CD14-positive monocyte (primary cell): Measurements from ENCODE around the gene EEFSEC. TPM values are rescaled to one million over a fixed set of nuclear protein-coding genes. Genes with fewer than 3 reads are reported as not detected.

Source experiments
- DNase-seq, 3 donors: peaks; one replicate each; pipeline ENCODE4 v3.0.0-alpha.2; 2011 to 2022
- H2AFZ ChIP-seq: 2 replicates; pipeline ENCODE4 v1.6.0; 2012; ENCODE audit warnings: mild to moderate bottlenecking, low read depth, low read length, inconsistent platforms; ENCODE audit not compliant: insufficient read depth, poor library complexity, severe bottlenecking
- H3K27ac ChIP-seq, 2 donors: 1 replicate in 1 of 2; 2 replicates in 1 of 2; pipeline ENCODE4 v1.5.1; 2012 to 2013; ENCODE audit warnings: low read length in 2 of 2, control low read depth in 1 of 2, inconsistent platforms in 1 of 2, low read depth in 1 of 2, mild to moderate bottlenecking in 1 of 2
- H3K27me3 ChIP-seq, 2 donors: one replicate each; pipeline versions ENCODE4 v1.6.0 to v1.6.1; 2011 to 2013; ENCODE audit warnings: low read length in 2 of 2; ENCODE audit not compliant: control insufficient read depth in 2 of 2, insufficient read depth in 2 of 2
- H3K36me3 ChIP-seq, 2 donors: replicated peaks in 1 of 2; 1 replicate in 1 of 2; 2 replicates in 1 of 2; pipeline versions ENCODE4 v1.5.1 to v1.6.1; 2012 to 2013; ENCODE audit warnings: low read length in 2 of 2, control low read depth in 1 of 2, inconsistent platforms in 1 of 2, mild to moderate bottlenecking in 1 of 2; ENCODE audit not compliant: insufficient read depth in 2 of 2, control insufficient read depth in 1 of 2
- H3K4me1 ChIP-seq, 2 donors: 1 replicate in 1 of 2; 2 replicates in 1 of 2; pipeline versions ENCODE4 v1.5.1 to v1.6.1; 2012 to 2013; ENCODE audit warnings: low read length in 2 of 2, control low read depth in 1 of 2, inconsistent platforms in 1 of 2, mild to moderate bottlenecking in 1 of 2, moderate library complexity in 1 of 2; ENCODE audit not compliant: insufficient read depth in 2 of 2, control insufficient read depth in 1 of 2
- H3K4me2 ChIP-seq: replicated peaks from 2 replicates; pipeline ENCODE3; 2012; ENCODE audit warnings: low read length, moderate library complexity, mild to moderate bottlenecking; ENCODE audit not compliant: poor library complexity, severe bottlenecking; ENCODE audit errors: extremely low read depth
- H3K4me3 ChIP-seq, 3 experiments: fragments of 200-600 bp in 1 of 3; sonication (generic) in 1 of 3; replicated peaks in 1 of 3; 1 replicate in 2 of 3; 2 replicates in 1 of 3; pipeline ENCODE4 v1.5.1; 2011 to 2013; ENCODE audit warnings: low read length in 3 of 3, mild to moderate bottlenecking in 3 of 3, control low read depth in 2 of 3, low read depth in 2 of 3, inconsistent platforms in 1 of 3, moderate library complexity in 1 of 3
- H3K79me2 ChIP-seq: 2 replicates; pipeline ENCODE4 v1.6.0; 2012; ENCODE audit warnings: mild to moderate bottlenecking, control low read depth, inconsistent platforms, low read length, moderate library complexity; ENCODE audit not compliant: insufficient read depth
- H3K9ac ChIP-seq: 2 replicates; pipeline ENCODE4 v1.6.0; 2017; ENCODE audit warnings: low read length, mild to moderate bottlenecking; ENCODE audit not compliant: insufficient read depth, poor library complexity, severe bottlenecking
- H3K9me3 ChIP-seq, 2 donors: replicated peaks in 1 of 2; 1 replicate in 1 of 2; 2 replicates in 1 of 2; pipeline versions ENCODE4 v1.5.1 to v1.6.1; 2012 to 2013; ENCODE audit warnings: low read length in 2 of 2, control low read depth in 1 of 2; ENCODE audit not compliant: control insufficient read depth in 1 of 2, insufficient read depth in 1 of 2
- H4K20me1 ChIP-seq: 2 replicates; pipeline ENCODE4 v1.6.0; 2012; ENCODE audit warnings: mild to moderate bottlenecking, low read length, control low read depth, moderate library complexity; ENCODE audit not compliant: insufficient read depth
- H3K27ac Mint-ChIP-seq, 7 donors: one replicate each; pipeline ENCODE4 v1.8.0; 2020; ENCODE audit warnings: mild to moderate bottlenecking in 7 of 7, mixed read lengths in 7 of 7, moderate library complexity in 6 of 7, inconsistent platforms in 2 of 7
- H3K27me3 Mint-ChIP-seq, 3 donors: one replicate each; pipeline ENCODE4 v1.8.0; 2021 to 2022; ENCODE audit warnings: low read depth in 3 of 3, mild to moderate bottlenecking in 3 of 3, mixed read lengths in 3 of 3, moderate library complexity in 3 of 3, inconsistent platforms in 1 of 3
- H3K36me3 Mint-ChIP-seq, 2 donors: one replicate each; pipeline ENCODE4 v1.8.0; 2020; ENCODE audit warnings: mixed read lengths in 2 of 2, inconsistent platforms in 1 of 2, mild to moderate bottlenecking in 1 of 2
- H3K4me1 Mint-ChIP-seq: one replicate; pipeline ENCODE4 v1.8.0; 2020; ENCODE audit warnings: mild to moderate bottlenecking, mixed read lengths
- H3K4me3 Mint-ChIP-seq, 2 donors: one replicate each; pipeline ENCODE4 v1.8.0; 2020; ENCODE audit warnings: mild to moderate bottlenecking in 2 of 2, mixed read lengths in 2 of 2, moderate library complexity in 1 of 2
- H3K9me3 Mint-ChIP-seq, 7 donors: one replicate each; pipeline ENCODE4 v1.8.0; 2020 to 2022; ENCODE audit warnings: mixed read lengths in 7 of 7, mild to moderate bottlenecking in 6 of 7, moderate library complexity in 6 of 7, inconsistent platforms in 2 of 7
- WGBS: methylation state at CpG from one replicate; pipeline ENCODE4 v1.1.5; 2013; ENCODE audit warnings: missing lambda C conversion rate; ENCODE audit not compliant: insufficient coverage; 5-methylcytosine and 5-hydroxymethylcytosine counted together
- intact Hi-C, 2 donors: fragments of 100-400 bp; cut with micrococcal nuclease; formaldehyde crosslinking; loops; one replicate each; pipeline versions ENCODE4 v1.15.0 to v1.15.1; 2023
- polyA plus RNA-seq, 3 donors: library from polyadenylated mRNA; depleted of rRNA in 1 of 3; unstranded in 2 of 3; stranded (reverse) in 1 of 3; fragments of 300-500 nt in 2 of 3; fragments of >200 nt in 1 of 3; fragmentation: Illumina TruSeq in 2 of 3; gene quantifications; 1 replicate in 2 of 3; 2 replicates in 1 of 3; pipeline ENCODE4 v1.2.3, GENCODE V29; 2012 to 2021
- TF ChIP-seq, protein P1 (sequence below): fragments of 200-600 bp; IDR thresholded peaks from one replicate; pipeline ENCODE4 v1.8.0; 2022; ENCODE audit warnings: antibody characterized with exemption, mild to moderate bottlenecking

The EEFSEC gene
- polyA plus RNA-seq, 3 donors, result 13.3 to 14.9 (median 14.9) TPM

GRCh38 chr3:128257632-128258031 lies 104.4 kb downstream of the EEFSEC start:
- Histone ChIP-seq H3K27ac (no peak overlapping the region), H3K4me3 (no peak overlapping the region), H2AFZ (no peak overlapping the region), H3K36me3 (peaks cover 2 to 25% of the 10 kb centered on the region in 2 donors), H4K20me1 (no peaks in the 10 kb centered on the region), H3K4me2 (no peak overlapping the region), H3K9me3 (peaks cover 3 to 16% of the 10 kb centered on the region in 2 donors), H3K9ac (no peak overlapping the region), H3K27me3 (no peaks in the 10 kb centered on the region), H3K79me2 (no peaks in the 10 kb centered on the region), H3K4me1 (peaks cover 0 to 3% of the 10 kb centered on the region in 2 donors)
- peaks cover 14% of the 10 kb centered on the region for H3K4me1 Mint-ChIP-seq
- peaks cover 0 to 3% (median 2%) of the 10 kb centered on the region in 3 donors for H3K27me3 Mint-ChIP-seq
- WGBS, result no CpG with 5 or more reads among the region's 6 CpGs
- intact Hi-C loops, result no loop called here
- H3K4me3 Mint-ChIP-seq, result no peak overlapping the region
- H3K9me3 Mint-ChIP-seq, result peaks cover 2 to 18% (median 11%) of the 10 kb centered on the region in 7 donors
- TF ChIP-seq, protein P1, sequence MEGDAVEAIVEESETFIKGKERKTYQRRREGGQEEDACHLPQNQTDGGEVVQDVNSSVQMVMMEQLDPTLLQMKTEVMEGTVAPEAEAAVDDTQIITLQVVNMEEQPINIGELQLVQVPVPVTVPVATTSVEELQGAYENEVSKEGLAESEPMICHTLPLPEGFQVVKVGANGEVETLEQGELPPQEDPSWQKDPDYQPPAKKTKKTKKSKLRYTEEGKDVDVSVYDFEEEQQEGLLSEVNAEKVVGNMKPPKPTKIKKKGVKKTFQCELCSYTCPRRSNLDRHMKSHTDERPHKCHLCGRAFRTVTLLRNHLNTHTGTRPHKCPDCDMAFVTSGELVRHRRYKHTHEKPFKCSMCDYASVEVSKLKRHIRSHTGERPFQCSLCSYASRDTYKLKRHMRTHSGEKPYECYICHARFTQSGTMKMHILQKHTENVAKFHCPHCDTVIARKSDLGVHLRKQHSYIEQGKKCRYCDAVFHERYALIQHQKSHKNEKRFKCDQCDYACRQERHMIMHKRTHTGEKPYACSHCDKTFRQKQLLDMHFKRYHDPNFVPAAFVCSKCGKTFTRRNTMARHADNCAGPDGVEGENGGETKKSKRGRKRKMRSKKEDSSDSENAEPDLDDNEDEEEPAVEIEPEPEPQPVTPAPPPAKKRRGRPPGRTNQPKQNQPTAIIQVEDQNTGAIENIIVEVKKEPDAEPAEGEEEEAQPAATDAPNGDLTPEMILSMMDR, result no peak
- peaks cover 28 to 36% of the 10 kb centered on the region in 2 donors for H3K36me3 Mint-ChIP-seq
- H3K27ac Mint-ChIP-seq, result no peak overlapping the region
- DNase-seq, result no peak

DNA sequence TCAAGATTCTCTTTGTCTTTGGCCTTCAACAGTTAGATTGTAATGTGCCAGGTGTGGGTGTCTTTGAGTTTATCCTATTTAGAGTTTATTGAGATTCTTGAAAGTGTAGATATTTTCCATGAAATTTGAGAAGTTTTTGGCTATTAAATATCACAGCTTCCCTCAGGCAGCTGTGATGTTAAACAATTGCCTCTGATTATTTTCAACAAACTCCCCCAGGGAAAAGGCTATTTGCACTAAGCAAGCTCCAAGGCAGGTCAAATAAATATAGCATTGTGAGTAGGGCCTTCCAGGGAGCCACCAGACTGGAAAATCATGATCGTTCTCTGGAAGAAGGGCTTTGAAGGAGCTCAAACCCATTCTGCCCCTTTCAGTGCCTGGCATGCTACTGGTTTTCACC lies 107.0 kb downstream of the EEFSEC start:
- Histone ChIP-seq H3K27ac (no peak overlapping the region), H3K36me3 (peaks cover 10 to 46% of the 10 kb centered on the region in 2 donors), H4K20me1 (no peaks in the 10 kb centered on the region), H3K4me3 (no peak overlapping the region), H2AFZ (no peak overlapping the region), H3K9ac (no peak overlapping the region), H3K79me2 (no peaks in the 10 kb centered on the region), H3K27me3 (no peaks in the 10 kb centered on the region), H3K9me3 (peaks cover 3 to 16% of the 10 kb centered on the region in 2 donors), H3K4me1 (peaks cover 0 to 1% of the 10 kb centered on the region in 2 donors), H3K4me2 (no peak overlapping the region)
- H3K9me3 Mint-ChIP-seq, result peaks cover 2 to 18% (median 11%) of the 10 kb centered on the region in 7 donors
- peaks cover 6% of the 10 kb centered on the region for H3K4me1 Mint-ChIP-seq
- H3K27me3 Mint-ChIP-seq, result peaks cover 0 to 3% (median 2%) of the 10 kb centered on the region in 3 donors
- TF ChIP-seq, protein P1, result no peak
- intact Hi-C loops, result no loop called here
- WGBS, result 100% methylated on average over 1 of the region's 1 CpG
- DNase-seq, result no peak
- no peak overlapping the region for H3K4me3 Mint-ChIP-seq
- H3K27ac Mint-ChIP-seq, result no peak overlapping the region
- peaks cover 47 to 53% of the 10 kb centered on the region in 2 donors for H3K36me3 Mint-ChIP-seq
